Stimulated activated naive CD8-positive, alpha-beta T cell treated with anti-CD3 and anti-CD28 coated beads, Interleukin-15, Interleukin-2, amounts not matched to agents 100 ng/mL and 50 ng/mL, for 24 hours (primary cell): ENCODE measurements around the gene ERAP2.

Experiments used
- H3K27ac Mint-ChIP-seq: one replicate; pipeline ENCODE4 v1.8.0; 2021; ENCODE audit warnings: mild to moderate bottlenecking, mixed read lengths
- H3K27me3 Mint-ChIP-seq: one replicate; pipeline ENCODE4 v1.8.0; 2021; ENCODE audit warnings: mixed read lengths
- H3K36me3 Mint-ChIP-seq: one replicate; pipeline ENCODE4 v1.8.0; 2021; ENCODE audit warnings: low read depth, mixed read lengths
- H3K4me1 Mint-ChIP-seq: one replicate; pipeline ENCODE4 v1.8.0; 2021; ENCODE audit warnings: low read depth, mixed read lengths
- H3K4me3 Mint-ChIP-seq: one replicate; pipeline ENCODE4 v1.8.0; 2021; ENCODE audit warnings: mild to moderate bottlenecking, mixed read lengths
- H3K9me3 Mint-ChIP-seq: one replicate; pipeline ENCODE4 v1.8.0; 2021; ENCODE audit warnings: mixed read lengths

ERAP2 gene

GRCh38 chr5:96968614-96969013 is 92.3 kb downstream of the ERAP2 start:
- H3K36me3 Mint-ChIP-seq = peaks cover 11% of the 10 kb centered on the region
- peak overlapping the region; percentile 22 for H3K27ac Mint-ChIP-seq
- peak overlapping the region; percentile 25 for H3K4me3 Mint-ChIP-seq
- no peaks in the 10 kb centered on the region for H3K9me3 Mint-ChIP-seq
- peaks cover 90% of the 10 kb centered on the region for H3K4me1 Mint-ChIP-seq
- no peaks in the 10 kb centered on the region for H3K27me3 Mint-ChIP-seq
